MCF 10A (cell line): ENCODE results near the gene SLC22A12. TPM values are rescaled to one million over a fixed set of nuclear protein-coding genes. Genes with fewer than 3 reads are reported as not detected.

ENCODE experiments used
- BruUV-seq: library from RNA; stranded (reverse); fragments of 400-500 nt; replicated peaks from 2 replicates; lab custom pipeline; 2021; lab: Mats Ljungman, UMichigan
- CTCF ChIA-PET: fragments of 300-600 bp; sonication (Branson Sonifier 250); formaldehyde crosslinking; extraction: SDS; loops from one replicate; lab custom pipeline; 2021; ENCODE audit warnings: antibody characterized with exemption, inconsistent platforms; lab: Yijun Ruan, JAX
- POLR2A ChIA-PET: fragments of 300-600, 350-650 bp; sonication (Branson Sonifier 250); formaldehyde crosslinking; extraction: SDS; loops from one replicate; lab custom pipeline; 2020; ENCODE audit warnings: antibody characterized with exemption, inconsistent platforms; lab: Yijun Ruan, JAX
- DNase-seq: peaks from one replicate; pipeline ENCODE4 v3.0.0-alpha.2; 2018; ENCODE audit not compliant: unreplicated experiment
- H3K27ac Mint-ChIP-seq: one replicate; pipeline ENCODE4 v1.8.0; 2022; ENCODE audit warnings: mild to moderate bottlenecking, low read depth, mixed read lengths; ENCODE audit not compliant: unreplicated experiment
- H3K27me3 Mint-ChIP-seq: one replicate; pipeline ENCODE4 v1.8.0; 2022; ENCODE audit warnings: mixed read lengths; ENCODE audit not compliant: insufficient read depth, unreplicated experiment
- H3K36me3 Mint-ChIP-seq: one replicate; pipeline ENCODE4 v1.8.0; 2022; ENCODE audit warnings: mild to moderate bottlenecking, moderate library complexity, mixed read lengths; ENCODE audit not compliant: insufficient read depth, unreplicated experiment
- H3K4me1 Mint-ChIP-seq: one replicate; pipeline ENCODE4 v1.8.0; 2022; ENCODE audit warnings: mixed read lengths; ENCODE audit not compliant: insufficient read depth, unreplicated experiment
- H3K4me3 Mint-ChIP-seq: one replicate; pipeline ENCODE4 v1.8.0; 2022; ENCODE audit warnings: mild to moderate bottlenecking, moderate library complexity, mixed read lengths; ENCODE audit not compliant: unreplicated experiment
- H3K9me3 Mint-ChIP-seq: one replicate; pipeline ENCODE4 v1.8.0; 2022; ENCODE audit warnings: mixed read lengths; ENCODE audit not compliant: unreplicated experiment
- CTCF ChIP-seq: fragments of 200-600 bp; IDR thresholded peaks from one replicate; pipeline ENCODE4 v1.8.0; 2022; ENCODE audit warnings: antibody characterized with exemption, mild to moderate bottlenecking; ENCODE audit not compliant: unreplicated experiment
- intact Hi-C: fragments of 100-400 bp; cut with micrococcal nuclease; formaldehyde crosslinking; loops from 2 replicates; pipeline ENCODE4 v1.14.1; 2022
- total RNA-seq: library from RNA; stranded (reverse); gene quantifications from 2 replicates; pipeline ENCODE4 v1.2.3, GENCODE V29; 2022

SLC22A12 gene
- total RNA-seq, 1 experiment from 2014 or later, result not detected

GRCh38 chr11:64644647-64645275 lies 53.7 kb downstream of the SLC22A12 start:
- TF ChIP-seq CTCF, result no peak
- H3K27me3 Mint-ChIP-seq, result peaks cover 38% of the 10 kb centered on the region
- no peak for DNase-seq
- H3K4me3 Mint-ChIP-seq, result no peak overlapping the region
- intact Hi-C loops, result no loop called here
- no peaks in the 10 kb centered on the region for H3K9me3 Mint-ChIP-seq
- BruUV-seq, result no TSS peak
- no peaks in the 10 kb centered on the region for H3K36me3 Mint-ChIP-seq
- H3K4me1 Mint-ChIP-seq, result no peaks in the 10 kb centered on the region
- no peak overlapping the region for H3K27ac Mint-ChIP-seq
- ChIA-PET POLR2A (no interaction called here), CTCF (interaction anchor here (0.6 to 10.0 kb wide), 8 partner anchors 8 to 253 kb away, joined by 3 to 167 read pairs (median 3); no protein-coding TSS in a partner anchor)

- ChIA-PET POLR2A (no interaction called here), CTCF (interaction anchor here (0.6 to 10.0 kb wide), 4 partner anchors 42 to 443 kb away, joined by 4 to 167 read pairs (median 56); no protein-coding TSS in a partner anchor)
- Mint-ChIP-seq H3K27me3 (peaks cover 38% of the 10 kb centered on the region), H3K9me3 (no peaks in the 10 kb centered on the region), H3K4me3 (no peak overlapping the region), H3K36me3 (no peaks in the 10 kb centered on the region), H3K4me1 (no peaks in the 10 kb centered on the region), H3K27ac (no peak overlapping the region)
- no peak for DNase-seq
- BruUV-seq, result no TSS peak
- intact Hi-C loops, result no loop called here
- no peak for TF ChIP-seq CTCF
Measured at GRCh38 chr11:64647019-64647779, 56.2 kb downstream of the SLC22A12 start.

- intact Hi-C loops, result no loop called here
- no TSS peak for BruUV-seq
- POLR2A ChIA-PET, result no interaction called here
Measured at GRCh38 chr11:64648551-64648950, 57.5 kb downstream of the SLC22A12 start.

More at GRCh38 chr11:64648551-64648950, 57.5 kb downstream of the SLC22A12 start:
- no peak for DNase-seq
- Mint-ChIP-seq H3K4me1 (no peaks in the 10 kb centered on the region), H3K27ac (no peak overlapping the region), H3K9me3 (no peaks in the 10 kb centered on the region), H3K4me3 (no peak overlapping the region), H3K27me3 (peaks cover 36% of the 10 kb centered on the region), H3K36me3 (no peaks in the 10 kb centered on the region)
- CTCF ChIA-PET, result interaction anchor here (0.7 to 10.0 kb wide), 13 partner anchors 10 to 295 kb away, joined by 3 to 167 read pairs (median 4); no protein-coding TSS in a partner anchor
- no peak for TF ChIP-seq CTCF
